HEK293 (cell line): ENCODE results near the gene LILRA5.

Source experiments
- MYNN ChIP-seq: fragments of 450-650 bp; formaldehyde crosslinking; IDR thresholded peaks from 2 replicates; pipeline ENCODE4 v1.5.1; 2016; ENCODE audit warnings: missing biosample characterization, missing genetic modification characterization, borderline replicate concordance
- ZBTB17 ChIP-seq: fragments of 450-650 bp; formaldehyde crosslinking; IDR thresholded peaks from 2 replicates; pipeline ENCODE4 v1.5.1; 2016; ENCODE audit warnings: missing biosample characterization, missing genetic modification characterization
- ZNF132 ChIP-seq: fragments of 450-650 bp; formaldehyde crosslinking; IDR thresholded peaks from 2 replicates; pipeline ENCODE4 v1.5.1; 2017; ENCODE audit warnings: missing biosample characterization, missing genetic modification characterization, borderline replicate concordance
- ZNF223 ChIP-seq: fragments of 450-650 bp; formaldehyde crosslinking; IDR thresholded peaks from 2 replicates; pipeline ENCODE4 v1.5.1; 2016; ENCODE audit warnings: missing biosample characterization, missing genetic modification characterization
- TF ChIP-seq, protein P1 (sequence below): fragments of 450-650 bp; formaldehyde crosslinking; IDR thresholded peaks from 2 replicates; pipeline ENCODE4 v1.5.1; 2016; ENCODE audit warnings: missing biosample characterization, missing genetic modification characterization

DNA sequence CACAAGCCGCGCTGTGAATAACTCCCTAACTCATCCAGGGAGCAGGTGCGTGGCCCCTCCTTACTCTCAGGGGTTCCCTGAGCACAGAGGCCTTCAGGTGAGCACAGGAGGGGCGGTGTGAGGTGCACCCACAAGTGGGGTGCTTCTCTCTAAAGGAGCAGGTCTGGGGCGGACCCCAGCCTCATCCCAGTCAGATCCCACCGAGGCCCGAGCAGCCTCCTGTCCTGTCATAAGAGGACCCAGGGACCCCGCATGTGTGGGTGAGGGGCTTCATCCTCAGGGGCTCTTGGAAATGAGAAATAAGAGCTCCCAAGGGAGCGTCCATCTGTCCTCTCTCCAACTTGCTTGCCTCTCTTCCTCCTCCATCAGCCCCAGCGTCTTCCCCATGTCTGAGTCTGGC lies 3.0 kb upstream of the LILRA5 start:
- TF ChIP-seq, protein P1, sequence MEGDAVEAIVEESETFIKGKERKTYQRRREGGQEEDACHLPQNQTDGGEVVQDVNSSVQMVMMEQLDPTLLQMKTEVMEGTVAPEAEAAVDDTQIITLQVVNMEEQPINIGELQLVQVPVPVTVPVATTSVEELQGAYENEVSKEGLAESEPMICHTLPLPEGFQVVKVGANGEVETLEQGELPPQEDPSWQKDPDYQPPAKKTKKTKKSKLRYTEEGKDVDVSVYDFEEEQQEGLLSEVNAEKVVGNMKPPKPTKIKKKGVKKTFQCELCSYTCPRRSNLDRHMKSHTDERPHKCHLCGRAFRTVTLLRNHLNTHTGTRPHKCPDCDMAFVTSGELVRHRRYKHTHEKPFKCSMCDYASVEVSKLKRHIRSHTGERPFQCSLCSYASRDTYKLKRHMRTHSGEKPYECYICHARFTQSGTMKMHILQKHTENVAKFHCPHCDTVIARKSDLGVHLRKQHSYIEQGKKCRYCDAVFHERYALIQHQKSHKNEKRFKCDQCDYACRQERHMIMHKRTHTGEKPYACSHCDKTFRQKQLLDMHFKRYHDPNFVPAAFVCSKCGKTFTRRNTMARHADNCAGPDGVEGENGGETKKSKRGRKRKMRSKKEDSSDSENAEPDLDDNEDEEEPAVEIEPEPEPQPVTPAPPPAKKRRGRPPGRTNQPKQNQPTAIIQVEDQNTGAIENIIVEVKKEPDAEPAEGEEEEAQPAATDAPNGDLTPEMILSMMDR (tag by site-specific recombination) = no peak
- TF ChIP-seq ZNF132 (tag by site-specific recombination) = no peak
- no peak for TF ChIP-seq ZNF223 (tag by site-specific recombination)
- no peak for TF ChIP-seq MYNN (tag by site-specific recombination)
- TF ChIP-seq ZBTB17 (tag by site-specific recombination) = no peak
